ENCODE measurements around the gene IL24. TPM values are rescaled to one million over a fixed set of nuclear protein-coding genes. Genes with fewer than 3 reads are reported as not detected.

The IL24 gene
- total RNA-seq, 1 experiment from 2014 or later = 0.58 TPM

DNA sequence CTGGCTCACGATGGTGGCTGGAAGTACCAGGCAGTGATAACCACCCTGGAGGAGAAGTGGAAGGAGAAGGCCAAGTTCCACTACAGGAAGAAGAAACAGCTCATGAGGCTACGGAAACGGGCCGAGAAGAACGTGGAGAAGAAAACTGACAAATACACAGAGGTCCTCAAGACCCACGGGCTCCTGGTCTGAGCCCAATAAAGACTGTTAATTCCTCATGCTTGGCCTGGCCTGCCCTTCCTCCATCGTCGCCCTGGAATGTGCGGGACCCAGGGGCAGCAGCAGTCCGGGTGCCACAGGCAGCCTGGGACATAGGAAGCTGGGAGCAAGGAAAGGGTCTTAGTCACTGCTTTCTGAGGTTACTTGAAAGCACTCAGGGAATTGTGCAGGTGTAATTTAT lies 10.8 kb downstream of the IL24 start:
- no peak overlapping the region for H3K27ac Mint-ChIP-seq (ENCODE audit: low read depth, unreplicated experiment)
- no TSS peak for BruUV-seq (replicated peaks)
- H3K36me3 Mint-ChIP-seq (ENCODE audit: insufficient read depth, unreplicated experiment) = no peaks in the 10 kb centered on the region
- peaks cover 7% of the 10 kb centered on the region for H3K27me3 Mint-ChIP-seq (ENCODE audit: insufficient read depth, unreplicated experiment)
- intact Hi-C loops (cut with micrococcal nuclease) = no loop called here
- no peaks in the 10 kb centered on the region for H3K9me3 Mint-ChIP-seq (ENCODE audit: unreplicated experiment)
- DNase-seq (ENCODE audit: unreplicated experiment) = no peak
- H3K4me3 Mint-ChIP-seq (ENCODE audit: unreplicated experiment) = peak overlapping the region; percentile 43
- POLR2A ChIA-PET = interaction anchor here (1.9 to 8.1 kb wide), 11 partner anchors 13 to 273 kb away, joined by 7 to 271 read pairs (median 15); partner anchors contain the start of genes C1orf116, DYRK3, IL20 and IL24
- TF ChIP-seq, protein P1, sequence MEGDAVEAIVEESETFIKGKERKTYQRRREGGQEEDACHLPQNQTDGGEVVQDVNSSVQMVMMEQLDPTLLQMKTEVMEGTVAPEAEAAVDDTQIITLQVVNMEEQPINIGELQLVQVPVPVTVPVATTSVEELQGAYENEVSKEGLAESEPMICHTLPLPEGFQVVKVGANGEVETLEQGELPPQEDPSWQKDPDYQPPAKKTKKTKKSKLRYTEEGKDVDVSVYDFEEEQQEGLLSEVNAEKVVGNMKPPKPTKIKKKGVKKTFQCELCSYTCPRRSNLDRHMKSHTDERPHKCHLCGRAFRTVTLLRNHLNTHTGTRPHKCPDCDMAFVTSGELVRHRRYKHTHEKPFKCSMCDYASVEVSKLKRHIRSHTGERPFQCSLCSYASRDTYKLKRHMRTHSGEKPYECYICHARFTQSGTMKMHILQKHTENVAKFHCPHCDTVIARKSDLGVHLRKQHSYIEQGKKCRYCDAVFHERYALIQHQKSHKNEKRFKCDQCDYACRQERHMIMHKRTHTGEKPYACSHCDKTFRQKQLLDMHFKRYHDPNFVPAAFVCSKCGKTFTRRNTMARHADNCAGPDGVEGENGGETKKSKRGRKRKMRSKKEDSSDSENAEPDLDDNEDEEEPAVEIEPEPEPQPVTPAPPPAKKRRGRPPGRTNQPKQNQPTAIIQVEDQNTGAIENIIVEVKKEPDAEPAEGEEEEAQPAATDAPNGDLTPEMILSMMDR (IDR thresholded peaks at IDR 0.05; ENCODE audit: unreplicated experiment) = no peak
- peaks cover 60% of the 10 kb centered on the region for H3K4me1 Mint-ChIP-seq (ENCODE audit: insufficient read depth, unreplicated experiment)
- CTCF ChIA-PET = interaction anchor here (1.1 to 6.1 kb wide), 28 partner anchors 9 to 299 kb away, joined by 3 to 89 read pairs (median 19); partner anchors contain the start of genes C1orf116, DYRK3, IL20 and IL24

DNA sequence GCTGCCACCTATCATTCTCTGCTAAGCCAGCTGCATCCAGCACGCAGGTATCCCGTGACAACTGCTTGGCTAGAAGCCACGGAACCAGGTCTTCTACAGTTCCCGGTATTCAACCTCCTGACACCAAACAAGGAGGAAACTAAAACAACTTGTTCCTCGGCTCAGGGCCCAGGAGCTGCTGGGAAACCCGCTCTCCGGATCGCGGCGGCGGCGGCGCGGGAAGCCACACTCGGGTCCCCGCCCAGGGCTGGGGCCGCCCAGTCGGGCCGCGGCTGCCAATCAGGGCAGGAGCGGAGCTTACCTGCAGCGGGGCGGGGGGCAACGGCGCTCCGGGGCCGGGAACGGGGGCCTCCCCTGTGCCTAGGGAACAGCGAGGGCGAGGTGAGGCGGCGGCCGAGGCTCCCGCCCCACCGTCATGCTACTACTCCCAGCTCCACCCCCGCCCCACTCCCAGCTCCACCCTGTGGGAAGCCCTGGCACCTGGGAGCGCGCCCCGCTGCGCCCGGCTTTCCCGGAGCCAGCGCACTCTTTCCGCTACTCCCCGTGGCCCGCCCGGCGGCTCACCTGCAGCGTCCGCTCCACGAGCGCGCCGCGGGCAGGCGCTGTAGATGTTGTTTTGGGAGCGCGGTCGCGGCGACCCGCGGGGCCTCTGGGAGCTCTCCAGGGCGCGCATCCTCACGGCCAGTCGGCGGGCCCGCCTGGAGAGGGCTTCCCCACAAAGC lies 12.1 kb downstream of the IL24 start:
- peak overlapping the region; percentile 68 for H3K4me3 Mint-ChIP-seq (ENCODE audit: unreplicated experiment)
- ChIA-PET CTCF (interaction anchor here (0.6 to 6.1 kb wide), 66 partner anchors 9 to 590 kb away, joined by 3 to 89 read pairs (median 5); partner anchors contain the start of genes C1orf116, DYRK3, EIF2D and FCAMR), POLR2A (interaction anchor here (0.6 to 8.1 kb wide), 41 partner anchors 14 to 402 kb away, joined by 3 to 271 read pairs (median 5); partner anchors contain the start of genes C1orf116, DYRK3, EIF2D and IL20)
- intact Hi-C loops (cut with micrococcal nuclease) = loop anchor here (1.0 kb wide), 1 partner anchor 19 kb away; no protein-coding TSS in a partner anchor
- no TSS peak for BruUV-seq (replicated peaks)
- H3K4me1 Mint-ChIP-seq (ENCODE audit: insufficient read depth, unreplicated experiment) = peaks cover 49% of the 10 kb centered on the region
- H3K9me3 Mint-ChIP-seq (ENCODE audit: unreplicated experiment) = no peaks in the 10 kb centered on the region
- TF ChIP-seq, protein P1 (IDR thresholded peaks at IDR 0.05; ENCODE audit: unreplicated experiment) = no peak
- peak overlapping the region; percentile 76 for H3K27ac Mint-ChIP-seq (ENCODE audit: low read depth, unreplicated experiment)
- H3K36me3 Mint-ChIP-seq (ENCODE audit: insufficient read depth, unreplicated experiment) = no peaks in the 10 kb centered on the region
- peak; percentile 98 for DNase-seq (ENCODE audit: unreplicated experiment)
- H3K27me3 Mint-ChIP-seq (ENCODE audit: insufficient read depth, unreplicated experiment) = peaks cover 20% of the 10 kb centered on the region

DNA sequence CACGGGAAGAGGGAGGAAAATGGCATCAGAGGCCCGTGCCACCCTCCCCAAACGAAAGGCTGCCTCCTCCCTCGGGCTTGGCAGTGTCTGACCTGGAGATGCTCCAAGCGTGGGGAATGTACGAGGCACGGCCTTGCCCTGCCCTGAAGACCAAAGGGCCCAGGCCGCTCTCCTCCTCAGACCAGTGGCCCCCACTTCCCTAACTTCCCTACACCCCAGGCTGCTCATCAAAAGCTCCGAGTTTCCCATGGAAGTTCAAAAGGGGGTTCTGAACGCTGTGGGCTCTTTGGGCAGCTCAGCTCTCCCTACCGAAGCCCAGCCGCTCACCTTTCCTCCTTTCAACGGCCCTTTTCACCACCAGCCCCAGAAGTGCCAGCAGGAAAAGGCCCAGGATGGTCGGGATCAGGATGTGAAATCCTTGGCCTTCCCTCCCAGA lies 12.7 kb downstream of the IL24 start:
- H3K27ac Mint-ChIP-seq (ENCODE audit: low read depth, unreplicated experiment) = peak overlapping the region; percentile 37
- H3K9me3 Mint-ChIP-seq (ENCODE audit: unreplicated experiment) = no peaks in the 10 kb centered on the region
- BruUV-seq (replicated peaks) = TSS peak; percentile 61
- TF ChIP-seq, protein P1 (IDR thresholded peaks at IDR 0.05; ENCODE audit: unreplicated experiment) = no peak
- peaks cover 43% of the 10 kb centered on the region for H3K4me1 Mint-ChIP-seq (ENCODE audit: insufficient read depth, unreplicated experiment)
- DNase-seq (ENCODE audit: unreplicated experiment) = no peak
- no peaks in the 10 kb centered on the region for H3K36me3 Mint-ChIP-seq (ENCODE audit: insufficient read depth, unreplicated experiment)
- peaks cover 25% of the 10 kb centered on the region for H3K27me3 Mint-ChIP-seq (ENCODE audit: insufficient read depth, unreplicated experiment)
- CTCF ChIA-PET = interaction anchor here (0.6 to 6.1 kb wide), 56 partner anchors 9 to 590 kb away, joined by 3 to 89 read pairs (median 5); partner anchors contain the start of genes C1orf116, DYRK3, FCAMR and IL20
- intact Hi-C loops (cut with micrococcal nuclease) = loop anchor here (1.0 to 10.0 kb wide), 5 partner anchors 20 to 495 kb away; partner anchors contain the start of genes MAPKAPK2, PFKFB2 and YOD1
- peak overlapping the region; percentile 68 for H3K4me3 Mint-ChIP-seq (ENCODE audit: unreplicated experiment)
- POLR2A ChIA-PET = interaction anchor here (0.6 to 8.1 kb wide), 35 partner anchors 14 to 298 kb away, joined by 3 to 271 read pairs (median 7); partner anchors contain the start of genes C1orf116, DYRK3, EIF2D and IL20

Measured in MCF 10A (cell line).